Activated CD4-positive, alpha-beta T cell treated with anti-CD3 and anti-CD28 coated beads, Interleukin-2, Interleukin-4, amounts not matched to agents 100 ng/mL and 50 ng/mL, durations not matched to agents 16 hours and 8 hours (primary cell): Measurements from ENCODE around the gene VCP.
"Not testable (repeated sequence)": the region's sequence is repeated elsewhere in the genome, so short reads cannot be mapped to it uniquely, and the experiment has no call there.

Source experiments
- DNase-seq: peaks from one replicate; pipeline ENCODE4 v3.0.0-alpha.2; 2020; ENCODE audit warnings: low spot score

The VCP gene

DNA sequence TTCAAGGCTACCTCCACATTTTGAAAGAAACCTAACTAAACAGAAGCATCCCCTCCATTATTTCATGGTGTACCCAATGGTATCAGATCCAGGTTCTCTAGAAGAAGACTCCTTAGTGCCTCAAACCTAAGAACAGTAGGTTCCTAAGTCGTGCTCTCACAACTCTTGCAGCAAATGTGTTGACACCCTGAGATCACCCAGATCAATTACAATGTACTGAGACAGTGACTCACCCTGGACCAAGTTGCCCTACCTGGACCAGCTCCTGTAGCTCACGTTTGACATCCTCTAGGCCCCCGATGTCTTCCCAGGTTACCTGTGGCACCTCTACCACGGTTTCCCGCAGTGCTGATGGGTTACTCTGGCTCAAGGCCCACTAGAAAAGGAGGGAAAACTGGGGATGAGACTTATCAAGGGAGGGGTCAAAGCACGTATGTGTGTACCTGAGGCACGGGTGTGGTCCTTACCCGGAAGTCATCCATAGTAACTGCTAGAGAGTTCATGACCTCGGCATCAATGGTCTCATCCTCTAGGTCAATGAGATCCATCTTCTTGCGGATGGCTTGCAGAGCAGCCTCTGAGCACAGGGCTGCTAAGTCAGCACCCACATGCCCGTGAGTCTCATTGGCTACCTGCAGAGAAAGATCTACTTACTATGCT, 11.7 kb downstream of the VCP start:
- no peak for DNase-seq

DNA sequence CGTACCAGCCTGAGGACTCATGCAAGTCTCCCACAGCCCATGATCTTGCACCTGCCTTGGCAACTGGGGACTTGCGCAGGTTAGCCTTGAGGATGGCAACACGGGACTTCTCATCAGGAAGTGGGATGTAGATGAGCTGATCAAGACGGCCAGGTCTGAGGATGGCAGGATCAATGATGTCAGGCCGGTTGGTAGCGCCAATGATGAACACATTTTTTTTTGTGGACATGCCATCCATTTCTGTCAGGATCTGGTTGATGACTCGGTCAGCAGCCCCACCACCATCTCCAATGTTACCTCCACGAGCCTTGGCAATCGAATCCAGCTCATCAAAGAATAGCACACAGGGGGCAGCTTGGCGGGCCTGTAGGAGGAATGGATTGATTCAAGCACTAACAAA, 13.0 kb downstream of the VCP start:
- no peak for DNase-seq

DNA sequence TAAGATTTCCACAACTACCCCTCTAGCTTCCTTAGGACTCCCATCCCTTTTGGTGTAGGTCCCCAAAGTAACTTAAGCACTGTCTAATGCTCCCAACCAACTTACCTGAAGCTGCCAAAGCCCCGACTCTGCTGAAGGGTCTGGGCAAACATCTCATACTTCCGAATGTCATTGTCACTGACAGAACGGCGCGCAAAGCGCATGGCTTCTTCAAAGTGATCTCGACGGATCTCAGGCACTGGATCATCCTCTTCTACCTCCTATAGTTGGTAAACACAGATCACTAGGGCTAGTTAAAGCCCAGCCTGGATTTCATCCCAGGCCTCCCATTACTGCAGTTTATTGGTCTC, 15.2 kb downstream of the VCP start:
- no peak for DNase-seq

DNA sequence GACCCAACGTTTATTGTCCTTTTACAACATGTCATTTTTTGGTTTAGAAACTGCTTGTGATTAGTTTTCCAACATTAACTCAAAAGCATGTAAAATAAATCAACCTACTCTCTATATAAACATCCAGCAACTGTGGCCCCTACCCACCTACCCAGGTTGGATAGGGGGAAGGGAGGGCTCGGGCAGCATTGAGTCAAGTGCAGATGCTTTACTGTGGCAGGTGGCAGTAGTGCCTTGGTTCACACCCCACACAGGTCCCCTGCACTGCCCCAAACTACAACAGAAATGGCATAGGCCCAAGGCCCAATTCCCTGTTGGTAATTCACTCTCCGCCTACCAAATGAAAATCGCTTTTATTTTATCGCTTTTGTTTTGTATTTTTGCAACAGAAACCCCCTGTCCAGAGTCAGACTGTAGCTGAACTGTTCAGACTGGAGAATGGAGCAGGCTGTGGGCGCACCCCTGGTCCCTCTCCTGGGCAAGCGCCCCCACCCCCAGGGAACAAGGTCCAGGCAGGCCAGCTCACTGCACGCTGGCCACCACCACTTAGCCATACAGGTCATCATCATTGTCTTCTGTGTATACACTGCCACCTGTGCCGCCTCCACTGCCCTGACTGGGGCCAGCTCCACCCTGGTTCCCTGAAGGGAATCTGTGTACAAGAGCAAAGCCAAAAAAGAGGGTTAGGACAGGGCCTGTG, 15.7 kb downstream of the VCP start:
- no peak for DNase-seq

DNA sequence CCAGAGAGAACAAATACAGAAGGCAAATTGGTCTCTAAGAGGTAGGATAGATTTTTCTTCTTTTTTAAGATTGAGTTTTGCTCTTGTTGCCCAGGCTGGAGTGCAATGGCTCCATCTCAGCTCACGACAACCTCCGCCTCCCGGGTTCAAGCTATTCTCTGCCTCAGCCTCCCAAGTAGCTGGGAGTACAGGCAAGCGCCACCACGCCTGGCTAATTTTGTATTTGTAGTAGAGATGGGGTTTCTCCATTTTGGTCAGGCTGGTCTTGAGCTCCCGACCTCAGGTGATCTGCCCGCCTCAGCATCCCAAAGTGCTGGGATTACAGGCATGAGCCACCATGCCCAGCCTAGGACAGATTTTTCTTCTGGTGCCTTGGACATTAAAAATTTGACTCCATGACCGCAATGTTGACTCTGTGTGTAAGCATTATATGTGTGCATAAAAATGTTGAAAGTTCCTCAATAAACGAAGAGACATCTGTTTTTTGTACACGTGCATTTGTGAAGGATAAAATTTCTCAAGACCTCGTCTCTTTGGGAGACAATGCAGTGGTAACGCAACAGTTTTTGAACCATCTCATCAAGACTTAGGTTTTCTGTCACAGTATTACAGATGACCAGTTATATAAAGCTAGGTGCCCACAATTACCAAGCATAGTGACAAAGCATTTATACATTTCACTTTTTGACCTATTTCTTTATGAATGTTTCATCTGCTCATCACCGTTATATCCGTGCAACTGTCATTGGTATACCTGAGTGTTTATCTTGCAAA, 17.4 kb downstream of the VCP start:
- no peak for DNase-seq

DNA sequence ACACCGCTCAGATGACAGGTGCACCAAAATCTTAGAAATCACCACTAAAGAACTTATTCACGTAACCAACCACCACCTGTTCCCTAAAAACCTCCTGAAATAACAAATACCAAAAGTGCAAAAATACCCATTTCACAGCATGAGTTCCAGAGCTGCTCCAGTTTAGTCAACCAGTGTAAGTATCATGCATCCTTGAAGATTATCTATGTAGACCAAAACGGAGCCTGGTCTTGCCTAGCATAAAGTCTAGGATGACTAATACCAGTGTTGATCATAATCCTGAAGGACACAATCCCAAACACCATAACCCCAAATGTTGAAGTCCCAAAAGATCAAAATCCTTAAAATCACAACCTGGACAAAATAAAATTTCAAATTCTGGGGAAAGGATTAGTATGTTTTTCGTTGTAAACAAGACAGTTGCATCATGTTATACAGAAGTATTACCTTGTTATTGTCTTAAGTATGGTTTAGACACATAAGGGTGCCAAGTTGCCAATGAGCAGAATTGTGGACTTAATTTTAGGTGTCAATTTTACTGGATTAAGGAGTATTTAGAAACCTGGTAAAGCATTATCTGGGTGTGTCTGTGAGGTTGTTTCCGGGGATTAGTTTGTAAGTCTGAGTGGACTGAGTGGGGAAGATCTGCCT, 18.1 kb downstream of the VCP start:
- no peak for DNase-seq

DNA sequence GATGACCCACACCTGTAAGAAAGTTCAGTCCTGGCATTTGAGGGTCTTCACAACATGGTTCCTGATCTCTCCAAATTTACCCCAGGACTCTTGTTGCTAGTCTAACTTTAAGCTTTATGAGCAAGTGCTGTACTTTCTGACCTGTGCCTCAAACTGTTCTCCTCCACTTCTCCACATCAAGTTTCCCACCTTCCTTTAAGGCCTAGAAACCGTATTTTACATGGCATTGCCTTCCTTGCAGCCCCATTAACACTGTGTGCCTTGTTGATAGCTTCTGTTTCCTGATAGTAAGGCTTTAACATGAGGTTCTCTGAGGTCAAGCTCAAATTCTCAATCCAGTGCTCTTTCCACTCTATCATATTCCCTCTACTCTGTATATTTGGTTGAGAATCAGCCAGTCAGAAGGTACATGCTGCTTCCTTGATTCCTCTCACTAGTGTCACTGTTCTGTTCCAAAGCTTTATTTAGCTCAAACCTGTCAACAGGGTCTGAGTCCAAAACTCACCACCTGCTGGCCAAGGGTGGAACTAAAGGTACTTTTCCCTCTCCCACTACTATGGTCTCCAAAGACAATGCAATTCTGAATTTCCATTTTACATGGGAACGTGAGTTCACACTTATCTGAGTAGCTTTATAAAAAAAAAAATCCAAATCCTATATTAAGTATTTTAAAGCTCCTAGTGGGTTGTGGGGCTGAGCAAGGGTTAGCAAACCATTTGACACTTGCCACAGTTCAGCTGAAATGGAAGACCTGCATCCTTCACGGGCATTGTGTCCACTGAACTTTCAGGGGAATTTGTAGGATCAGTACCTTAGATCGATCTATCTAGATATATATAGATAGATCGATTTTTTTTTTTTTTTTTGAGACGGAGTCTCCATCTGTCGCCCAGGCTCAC, 21.1 kb downstream of the VCP start:
- peak; percentile 33 for DNase-seq

DNA sequence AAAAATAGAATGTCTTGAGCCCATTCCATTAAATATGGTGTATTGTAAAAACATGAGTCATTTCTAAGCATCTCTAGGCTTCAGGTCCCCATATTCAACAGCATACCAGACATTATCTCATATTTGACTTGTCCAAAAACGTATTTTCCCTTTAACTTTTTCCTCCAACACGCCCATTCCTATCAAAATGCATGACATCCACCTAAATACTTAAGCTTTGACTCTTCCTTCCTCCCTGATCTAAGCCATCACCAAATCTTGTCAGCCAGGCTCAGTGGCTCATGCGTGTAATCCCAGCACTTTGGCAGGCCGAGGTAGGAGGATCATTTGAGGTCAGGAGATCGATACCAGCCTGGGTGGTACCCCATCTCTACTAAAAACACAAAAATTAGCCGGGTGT, 23.9 kb downstream of the VCP start:
- DNase-seq, result no peak

DNA sequence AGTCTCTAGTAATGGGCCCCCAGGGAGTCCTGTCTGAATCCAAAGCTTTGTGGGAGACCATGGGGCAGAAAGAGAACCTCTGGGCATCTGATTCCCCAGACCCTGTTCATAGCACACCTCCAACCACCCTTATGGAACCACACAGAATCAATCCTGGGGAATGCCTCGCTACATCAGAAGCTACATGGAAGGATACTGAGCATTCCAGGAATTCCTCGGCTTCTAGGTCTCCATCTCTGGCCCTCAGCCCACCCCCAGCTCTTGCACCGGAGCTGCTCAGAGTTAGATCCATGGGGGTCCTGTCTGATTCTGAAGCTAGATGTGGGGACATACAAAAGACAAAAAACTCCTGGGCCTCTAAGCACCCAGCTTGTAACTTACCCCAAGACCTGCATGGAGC, 28.4 kb downstream of the VCP start:
- DNase-seq, result no peak

DNA sequence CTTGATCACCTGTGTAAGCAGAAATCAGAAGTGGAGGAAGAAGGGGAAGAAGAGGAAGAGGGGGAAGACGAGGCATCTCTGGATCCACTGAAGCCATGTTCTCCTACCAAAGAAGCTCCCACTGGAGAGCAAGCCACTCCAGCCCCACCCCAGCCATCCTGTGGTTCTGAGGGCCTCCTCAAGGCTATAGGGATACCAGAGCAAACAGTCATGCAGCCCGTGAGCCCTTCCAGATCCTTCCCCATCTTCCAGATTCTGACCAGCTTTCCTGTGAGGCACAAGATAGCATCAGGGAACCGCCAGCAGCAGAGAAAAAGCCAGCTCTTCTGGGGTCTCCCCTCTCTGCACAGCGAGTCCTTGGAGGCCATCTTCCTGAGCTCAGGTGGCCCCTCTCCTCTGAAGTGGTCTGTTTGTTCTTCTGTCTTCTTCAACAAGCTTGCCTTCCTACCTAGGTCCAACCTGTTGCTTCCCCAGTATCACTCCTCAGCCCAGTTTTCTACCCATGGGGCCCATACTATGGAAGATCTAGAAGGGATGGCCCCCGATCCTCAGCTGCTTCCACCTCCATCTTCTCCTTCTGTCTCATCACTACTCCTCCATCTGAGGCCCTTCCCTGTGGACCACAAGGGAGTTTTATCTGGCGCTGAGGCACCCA, 29.4 kb downstream of the VCP start:
- DNase-seq, result no peak

DNA sequence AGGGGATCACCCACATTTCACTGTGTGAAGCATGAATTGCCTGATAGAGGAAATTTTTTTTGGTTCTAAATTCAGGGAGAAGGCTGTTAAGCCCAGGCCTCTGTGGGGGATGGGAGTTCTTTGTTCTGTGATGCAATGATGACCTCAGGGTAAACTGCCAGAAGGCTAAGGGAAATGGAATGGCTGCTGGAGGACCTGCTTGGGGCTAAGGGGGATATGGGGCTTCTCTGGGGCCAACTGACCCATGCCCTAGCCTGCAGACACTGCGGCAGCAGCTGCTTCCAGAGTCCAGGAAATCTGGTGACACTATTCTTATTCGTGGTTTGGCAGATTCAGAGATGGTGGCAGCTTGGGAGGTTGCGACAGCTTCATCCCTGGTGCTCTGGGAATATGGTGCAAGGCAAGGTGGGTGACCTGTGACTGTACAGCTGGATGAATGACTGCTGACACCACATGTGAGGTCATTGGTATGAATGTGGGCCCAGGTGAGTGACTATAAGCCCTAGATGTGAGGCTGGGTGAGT, 30.3 kb downstream of the VCP start:
- DNase-seq, result no peak

DNA sequence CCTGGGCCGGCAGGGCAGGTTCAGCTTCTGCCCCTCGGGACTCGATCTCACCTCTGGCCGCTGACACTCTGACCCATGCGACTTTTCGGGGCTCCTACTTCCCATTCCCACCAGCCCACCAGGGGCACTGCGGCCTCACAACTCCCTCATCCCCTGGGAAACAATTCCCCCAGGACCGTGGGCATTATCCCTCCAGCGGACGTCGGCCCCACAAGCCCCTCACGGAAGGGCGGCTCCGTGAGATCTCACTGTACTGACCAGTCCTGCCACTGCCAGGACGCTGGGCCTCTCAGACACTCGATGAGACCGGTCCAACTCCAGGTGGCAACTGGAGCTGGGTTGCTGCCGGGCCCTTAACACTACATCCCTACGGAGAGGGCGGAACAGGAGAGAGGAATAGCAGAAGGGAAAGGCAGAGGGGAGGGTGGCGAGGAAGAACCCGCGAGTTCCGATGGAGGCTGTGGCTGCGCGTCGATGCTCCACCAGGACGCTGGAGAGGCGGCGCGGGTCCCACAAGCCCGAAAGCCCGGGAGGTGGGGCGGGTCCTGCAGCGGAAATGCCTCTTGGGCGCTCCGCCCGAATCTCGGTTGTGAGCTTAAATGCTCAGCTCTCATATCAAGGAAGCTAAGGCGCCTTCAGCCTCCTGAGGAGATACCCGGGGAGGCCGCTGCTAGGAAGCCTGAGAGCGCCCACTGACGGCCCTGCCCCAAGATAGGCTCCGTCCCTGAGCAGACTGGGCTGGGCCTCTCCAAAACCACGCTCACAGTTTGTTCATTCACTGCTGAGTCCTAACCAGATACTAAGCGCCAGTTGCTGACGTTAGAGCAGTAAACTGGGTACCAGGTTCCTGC, 36.3 kb downstream of the VCP start:
- DNase-seq, result peak; percentile 58

DNA sequence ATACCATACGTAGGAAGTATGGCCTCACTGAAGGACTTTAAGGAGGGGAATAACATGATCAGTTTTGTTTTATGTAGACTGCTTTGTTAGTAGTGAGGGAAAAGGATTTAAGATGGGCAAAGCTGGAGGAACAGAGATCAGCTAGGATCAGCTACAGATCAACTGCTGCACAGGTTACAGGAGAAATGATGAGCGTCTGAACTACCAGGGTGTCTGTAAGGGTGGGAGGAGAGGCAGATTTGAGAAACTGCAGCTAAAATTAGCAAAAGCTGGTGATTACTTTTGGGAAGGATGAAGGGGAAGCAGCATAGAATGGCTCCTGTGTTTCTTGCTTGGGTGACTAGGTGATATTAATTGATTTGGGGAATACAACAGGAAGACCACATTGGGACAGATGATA, 39.3 kb downstream of the VCP start:
- DNase-seq, result no peak

DNA sequence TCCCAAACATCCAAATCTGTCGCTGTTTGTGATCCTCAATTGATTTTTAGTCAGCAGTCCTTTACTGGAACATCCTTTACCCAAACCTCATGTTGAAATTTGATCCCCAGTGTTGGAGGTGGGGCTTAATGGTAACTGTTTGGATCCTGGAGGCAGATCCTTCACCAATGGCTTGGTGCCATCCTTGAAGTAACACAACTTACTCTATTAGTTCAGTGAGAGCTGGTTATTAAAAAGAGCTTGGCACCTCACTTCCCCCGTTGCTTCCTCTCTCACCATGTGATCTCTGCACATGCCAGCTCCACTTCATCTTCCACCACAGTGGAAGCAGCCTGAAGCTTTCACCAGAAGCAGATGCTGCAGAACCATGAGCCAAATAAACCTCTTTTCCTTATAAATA, 42.6 kb downstream of the VCP start:
- no peak for DNase-seq

DNA sequence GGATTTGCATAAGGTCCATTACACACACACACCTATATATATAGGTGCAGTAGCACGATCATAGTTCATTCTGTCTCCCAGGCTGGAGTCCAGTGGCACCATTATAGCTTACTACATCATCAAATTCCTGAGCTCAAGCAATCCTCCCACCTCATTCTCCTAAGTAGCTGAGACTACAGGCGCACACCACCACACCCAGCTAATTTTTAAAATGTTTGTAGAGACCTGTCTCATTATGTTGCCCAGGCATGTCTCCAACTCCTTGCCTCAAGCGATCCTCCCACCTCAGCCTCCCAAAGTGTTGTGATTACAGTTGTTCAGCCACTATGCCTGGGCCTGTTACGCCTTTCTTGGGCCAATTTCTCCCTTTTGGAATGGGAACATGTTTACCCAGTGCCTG, 43.2 kb downstream of the VCP start:
- no peak for DNase-seq

DNA sequence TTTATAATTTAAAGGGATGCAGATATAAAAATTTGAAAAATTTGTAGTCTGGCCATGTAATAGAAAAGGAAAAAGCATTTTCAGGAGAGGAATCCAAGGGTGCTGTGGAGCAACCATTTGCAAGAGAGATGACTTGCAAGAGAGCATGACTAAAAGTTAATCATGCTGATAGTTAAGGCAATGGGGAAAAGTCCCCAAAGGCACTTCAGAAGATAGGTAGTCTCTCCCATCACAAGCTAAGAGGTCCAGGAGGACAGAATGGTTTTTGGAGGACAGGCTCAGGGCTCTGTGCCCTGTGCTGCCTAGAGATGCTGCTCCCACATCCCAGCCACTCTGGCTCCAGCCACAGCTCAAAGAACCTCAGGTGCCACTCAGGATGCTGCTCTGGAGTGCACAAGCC, 44.1 kb downstream of the VCP start:
- no peak for DNase-seq

DNA sequence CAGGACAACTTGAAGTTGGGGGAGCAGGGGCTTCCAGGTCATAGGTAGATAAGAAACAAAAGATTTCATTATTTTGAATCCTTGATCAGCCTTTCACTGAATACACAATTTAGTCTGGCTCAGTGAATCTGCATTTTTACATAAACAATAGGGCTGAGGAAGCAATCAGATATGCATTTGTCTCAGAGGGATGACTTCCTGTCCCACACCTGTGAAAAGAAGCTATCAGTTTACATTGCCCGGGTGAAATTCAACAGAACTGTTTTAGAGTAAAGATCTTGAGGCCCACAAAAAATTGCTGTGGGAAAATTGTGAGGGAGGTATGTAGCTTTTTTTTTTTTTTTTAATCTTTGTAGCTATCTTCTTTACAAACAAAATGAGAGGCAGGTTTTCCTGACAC, 44.6 kb downstream of the VCP start:
- no peak for DNase-seq

DNA sequence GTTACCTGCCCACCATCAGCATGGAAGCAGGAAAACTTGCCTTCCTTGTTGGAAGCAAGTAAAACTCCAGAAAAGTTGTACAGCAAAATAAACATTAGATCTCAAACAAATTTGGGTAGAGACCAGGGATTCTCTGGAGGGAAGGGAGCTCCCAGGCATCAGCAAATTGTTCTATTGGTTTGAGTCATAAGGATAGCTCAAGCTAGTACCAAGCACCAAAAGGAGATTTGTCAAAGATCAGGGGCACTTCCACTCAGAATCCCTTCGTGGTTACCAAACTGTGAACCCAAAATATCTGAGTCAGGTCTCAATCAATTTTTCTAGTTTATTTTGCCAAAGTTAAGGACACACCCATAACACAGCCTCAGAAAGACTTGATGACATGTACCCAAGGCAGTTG, 45.1 kb downstream of the VCP start:
- DNase-seq, result no peak

DNA sequence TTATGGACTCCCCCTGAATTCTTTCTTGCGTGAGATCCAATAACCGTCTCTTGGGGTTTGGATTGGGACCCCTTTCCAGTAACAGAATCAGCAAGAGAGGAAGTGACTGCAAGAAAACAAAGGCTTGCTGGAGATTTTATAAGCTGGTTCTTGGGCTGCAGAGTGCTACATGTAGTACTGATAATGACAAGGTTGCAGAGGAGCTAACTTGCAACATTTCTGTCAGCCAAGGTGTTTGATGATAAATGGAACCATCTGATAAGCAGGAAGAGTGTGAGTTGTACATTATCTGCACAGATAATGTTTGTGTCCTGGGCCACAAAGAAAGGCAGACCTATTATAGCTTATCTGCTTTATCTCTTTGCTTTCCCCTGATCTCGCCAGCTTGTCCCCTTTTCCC, 45.8 kb downstream of the VCP start:
- no peak for DNase-seq

DNA sequence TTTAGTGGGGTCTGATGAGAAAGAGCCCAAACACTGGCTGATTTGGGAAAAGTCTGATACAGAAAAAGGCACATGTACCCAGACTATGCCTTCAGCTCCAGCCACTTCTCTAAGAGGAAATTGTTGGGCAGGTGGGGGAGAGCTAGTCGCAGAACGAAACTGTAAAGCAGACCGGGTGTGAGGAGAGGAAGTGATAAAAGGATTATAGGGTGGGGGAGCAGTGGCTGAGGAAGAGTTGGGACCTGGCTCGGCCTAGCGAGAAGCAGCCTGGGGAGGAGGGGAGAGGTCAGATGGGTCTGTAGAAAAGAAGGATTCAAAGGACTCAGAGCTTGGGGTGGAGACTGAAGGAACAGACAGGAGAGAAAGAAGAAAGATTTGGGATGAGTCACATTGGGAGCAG, 49.0 kb downstream of the VCP start:
- not testable (repeated sequence) for DNase-seq
